HepG2 (cell line): Measurements from ENCODE around the gene RNH1. TPM values are rescaled to one million over a fixed set of nuclear protein-coding genes. Genes with fewer than 3 reads are reported as not detected.

ENCODE experiments used
- ATF1 ChIP-seq: IDR thresholded peaks from 2 replicates; pipeline ENCODE4 v1.6.1; 2016; ENCODE audit warnings: mild to moderate bottlenecking, control low read depth
- CCDC6 ChIP-seq: sonication (generic); formaldehyde crosslinking; IDR thresholded peaks from 2 replicates; pipeline ENCODE4 v1.8.1; 2022; ENCODE audit warnings: mild to moderate bottlenecking, missing genetic modification reagents, moderate library complexity
- FUBP1 ChIP-seq: sonication (generic); formaldehyde crosslinking; IDR thresholded peaks from 2 replicates; pipeline ENCODE4 v1.5.1; 2020; ENCODE audit warnings: missing genetic modification reagents, mild to moderate bottlenecking, borderline replicate concordance
- HOXA5 ChIP-seq: sonication (generic); formaldehyde crosslinking; IDR thresholded peaks from 2 replicates; pipeline ENCODE4 v1.4.0; 2020; ENCODE audit warnings: missing genetic modification reagents
- NFRKB ChIP-seq: fragments of 450-650 bp; IDR thresholded peaks from 2 replicates; pipeline ENCODE4 v1.6.1; 2017
- PAWR ChIP-seq: sonication (generic); formaldehyde crosslinking; IDR thresholded peaks from 2 replicates; pipeline ENCODE4 v1.4.0; 2020; ENCODE audit warnings: missing genetic modification reagents, mild to moderate bottlenecking, borderline replicate concordance
- TEAD3 ChIP-seq: optimal IDR thresholded peaks from 2 replicates; pipeline ENCODE3; 2016; ENCODE audit warnings: borderline replicate concordance
- USF2 ChIP-seq, 2 experiments: sonication (generic) in 1 of 2; formaldehyde crosslinking in 1 of 2; IDR thresholded peaks; 2 replicates each; pipeline versions ENCODE4 v1.5.1 to v1.6.1; 2011 to 2020; ENCODE audit warnings: borderline replicate concordance in 1 of 2, low read depth in 1 of 2, low read length in 1 of 2, mild to moderate bottlenecking in 1 of 2, missing genetic modification reagents in 1 of 2, moderate library complexity in 1 of 2
- ZBTB40 ChIP-seq, 2 experiments: fragments of 450-650 bp in 1 of 2; sonication (generic) in 1 of 2; formaldehyde crosslinking in 1 of 2; IDR thresholded peaks; 2 replicates each; pipeline versions ENCODE4 v1.6.1 to v1.8.0; 2016 to 2022; ENCODE audit warnings: antibody characterized with exemption in 1 of 2, mild to moderate bottlenecking in 1 of 2, missing genetic modification reagents in 1 of 2
- ZNF121 ChIP-seq: sonication (generic); formaldehyde crosslinking; IDR thresholded peaks from 2 replicates; pipeline ENCODE4 v1.5.0; 2020; ENCODE audit warnings: mild to moderate bottlenecking, missing genetic modification reagents
- polyA plus RNA-seq, 8 experiments: library from polyadenylated mRNA; depleted of rRNA in 3 of 8; stranded (reverse) in 7 of 8; unstranded in 1 of 8; fragments of >200 nt; fragmentation: Illumina TruSeq in 4 of 8; extraction: Trizol in 4 of 8; gene quantifications; 2 replicates each; pipeline versions ENCODE4 v1.2.1 to v1.2.3, GENCODE V29; 2011 to 2016; ENCODE audit warnings: low read depth in 4 of 8, missing spikeins in 1 of 8, mixed read lengths in 1 of 8; ENCODE audit not compliant: insufficient read depth in 1 of 8
- total RNA-seq, 5 experiments: library from RNA; depleted of rRNA; stranded (reverse); fragments of >200 nt; fragmentation: Illumina TruSeq; extraction: Trizol; gene quantifications; 2 replicates each; pipeline ENCODE4 v1.2.3, GENCODE V29; 2016; ENCODE audit warnings: low read depth in 1 of 5
- TF ChIP-seq, protein P1 (sequence below): sonication (generic); formaldehyde crosslinking; IDR thresholded peaks from 2 replicates; pipeline ENCODE4 v1.4.0; 2020; ENCODE audit warnings: missing genetic modification reagents, borderline replicate concordance
- TF ChIP-seq, protein P2 (sequence below): sonication (generic); formaldehyde crosslinking; IDR thresholded peaks from 2 replicates; pipeline ENCODE4 v1.5.1; 2020; ENCODE audit warnings: missing genetic modification reagents, mild to moderate bottlenecking, borderline replicate concordance

RNH1 gene
- total and polyA plus RNA-seq, 2 of the 13 experiments (the other 11 are each of a cell fraction or from before 2014, with no cell fraction given) = 36.0 to 74.1 TPM

DNA sequence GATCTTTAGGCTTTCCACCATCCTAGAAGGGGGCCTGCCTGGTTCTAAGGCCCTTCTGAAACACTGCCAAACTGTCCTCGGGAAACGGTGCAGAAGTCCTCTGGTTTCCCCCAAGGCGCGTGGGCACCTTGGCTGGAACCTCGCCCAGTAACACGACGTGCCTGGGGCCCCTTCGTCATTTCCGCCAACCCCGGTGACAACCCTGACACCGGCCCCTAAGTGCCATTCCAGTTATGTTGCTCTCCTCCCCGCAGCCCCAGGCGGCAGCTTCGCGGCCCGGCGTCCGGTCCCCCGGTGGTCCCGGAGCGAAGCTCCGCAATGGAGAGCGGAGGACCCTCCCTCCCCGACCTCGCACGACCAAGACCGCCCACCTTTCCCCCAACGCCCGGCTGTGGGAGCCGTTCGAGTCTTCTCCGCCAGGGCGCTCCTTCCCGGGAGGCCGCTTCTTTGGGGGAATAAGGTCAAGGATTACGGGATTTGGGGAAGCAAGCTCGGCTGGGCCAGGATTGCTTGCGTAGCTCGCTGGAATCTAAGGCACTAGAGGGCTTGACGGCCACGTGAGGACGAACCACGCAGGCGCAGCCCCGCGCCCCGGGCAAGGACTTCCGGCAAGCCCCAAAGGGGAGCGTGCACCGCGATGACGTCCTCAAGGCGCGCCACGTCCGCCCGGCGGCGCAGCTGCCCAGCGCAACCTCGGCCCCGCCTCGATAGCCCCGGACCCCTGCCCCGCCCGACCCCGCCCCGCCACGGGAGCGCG is 626 bp downstream of the RNH1 start (continued):
- no peak for TF ChIP-seq ZBTB40 (IDR thresholded peaks at IDR 0.05)
- TF ChIP-seq ZBTB40 (CRISPR knock-in tag; IDR thresholded peaks at IDR 0.05) = 0 out of 2 replicates have a peak, but pooled peaks have one; percentile 36
- TF ChIP-seq, protein P1, sequence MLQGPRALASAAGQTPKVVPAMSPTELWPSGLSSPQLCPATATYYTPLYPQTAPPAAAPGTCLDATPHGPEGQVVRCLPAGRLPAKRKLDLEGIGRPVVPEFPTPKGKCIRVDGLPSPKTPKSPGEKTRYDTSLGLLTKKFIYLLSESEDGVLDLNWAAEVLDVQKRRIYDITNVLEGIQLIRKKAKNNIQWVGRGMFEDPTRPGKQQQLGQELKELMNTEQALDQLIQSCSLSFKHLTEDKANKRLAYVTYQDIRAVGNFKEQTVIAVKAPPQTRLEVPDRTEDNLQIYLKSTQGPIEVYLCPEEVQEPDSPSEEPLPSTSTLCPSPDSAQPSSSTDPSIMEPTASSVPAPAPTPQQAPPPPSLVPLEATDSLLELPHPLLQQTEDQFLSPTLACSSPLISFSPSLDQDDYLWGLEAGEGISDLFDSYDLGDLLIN (CRISPR knock-in tag) = peak; percentile 75
- no peak for TF ChIP-seq ZNF121 (CRISPR knock-in tag)
- no peak for TF ChIP-seq FUBP1 (CRISPR knock-in tag)
- peak; percentile 85 for TF ChIP-seq USF2 (IDR thresholded peaks at IDR 0.05; ENCODE audit: low read depth, low read length)
- TF ChIP-seq USF2 (CRISPR knock-in tag; IDR thresholded peaks at IDR 0.05; ENCODE audit: borderline replicate concordance) = peak; percentile 79
- TF ChIP-seq CCDC6 (CRISPR knock-in tag) = peak; percentile 89; the same call in 1 of the 2 replicates
- TF ChIP-seq, protein P2, sequence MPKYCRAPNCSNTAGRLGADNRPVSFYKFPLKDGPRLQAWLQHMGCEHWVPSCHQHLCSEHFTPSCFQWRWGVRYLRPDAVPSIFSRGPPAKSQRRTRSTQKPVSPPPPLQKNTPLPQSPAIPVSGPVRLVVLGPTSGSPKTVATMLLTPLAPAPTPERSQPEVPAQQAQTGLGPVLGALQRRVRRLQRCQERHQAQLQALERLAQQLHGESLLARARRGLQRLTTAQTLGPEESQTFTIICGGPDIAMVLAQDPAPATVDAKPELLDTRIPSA (CRISPR knock-in tag) = no peak
- TF ChIP-seq HOXA5 (CRISPR knock-in tag) = peak; percentile 82; the same call in 1 of the 2 replicates
- TF ChIP-seq NFRKB = no peak
- no peak for TF ChIP-seq PAWR
- peak; percentile 19 for TF ChIP-seq TEAD3
- peak; percentile 66; the same call in 1 of the 2 replicates for TF ChIP-seq ATF1
